Measurements from ENCODE around the gene RBP2. TPM values are rescaled to one million over a fixed set of nuclear protein-coding genes. Genes with fewer than 3 reads are reported as not detected.

Gene RBP2
- total and polyA plus RNA-seq, 9 of the 15 experiments (the other 6 are each of a cell fraction or from before 2014, with no cell fraction given): not detected

DNA sequence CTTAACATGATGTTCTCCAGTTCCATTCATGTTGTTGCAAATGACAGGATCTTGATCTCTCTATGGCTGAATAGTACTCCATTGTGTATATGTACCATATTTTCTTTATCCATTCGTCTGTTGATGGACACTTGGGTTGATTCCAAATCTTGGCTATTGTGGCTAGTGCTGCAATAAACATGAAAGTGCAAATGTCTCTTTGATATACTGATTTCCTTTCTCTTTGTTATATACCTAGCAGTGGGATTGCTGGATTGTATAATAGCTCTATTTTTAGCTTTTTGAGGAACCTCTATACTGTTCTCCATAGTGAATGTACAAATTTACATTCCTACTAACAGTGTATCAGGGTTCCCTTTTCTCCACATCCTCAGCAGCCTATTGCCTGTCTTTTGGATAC lies 5.9 kb upstream of the RBP2 start:
- POLR2A ChIA-PET: interaction anchor here (0.6 to 1.5 kb wide), 3 partner anchors 9 to 468 kb away, joined by 3 to 5 read pairs (median 3); no protein-coding TSS in a partner anchor
- Histone ChIP-seq H3K9ac (ENCODE audit: insufficient read depth in 1 of 2, low read depth in 2 of 2, low read length in 2 of 2) (no peak overlapping the region), H3K9me1 (ENCODE audit: control insufficient read depth, insufficient read depth, low read length) (no peaks in the 10 kb centered on the region), H3K36me3 (ENCODE audit: control insufficient read depth, insufficient read depth, low read length) (no peaks in the 10 kb centered on the region), H2AFZ (ENCODE audit: low read depth, low read length) (no peak overlapping the region), H3K4me1 (replicated peaks in 1 of 2; ENCODE audit: control insufficient read depth in 2 of 2, insufficient read depth in 2 of 2, low read length in 2 of 2) (no peaks in the 10 kb centered on the region), H3K4me2 (ENCODE audit: insufficient read depth, low read length) (no peak overlapping the region), H3K27me3 (ENCODE audit: control insufficient read depth in 2 of 2, insufficient read depth in 2 of 2, low read length in 2 of 2) (no peaks in the 10 kb centered on the region), H3K9me3 (replicated peaks; ENCODE audit: control insufficient read depth, insufficient read depth, low read depth, low read length) (no peaks in the 10 kb centered on the region), H3K27ac (ENCODE audit: extremely low read depth, low read depth, low read length) (no peak overlapping the region), H4K20me1 (replicated peaks; ENCODE audit: control insufficient read depth, insufficient read depth, low read length) (0 out of 2 replicates have a peak, but pooled peaks cover 2% of the 10 kb centered on the region), H3K79me2 (ENCODE audit: control insufficient read depth, insufficient read depth, low read length) (no peaks in the 10 kb centered on the region), H3K4me3 (no peak overlapping the region)
- in situ Hi-C loops (cut with MboI) (no loop called here), intact Hi-C loops (cut with micrococcal nuclease) (no loop called here)
- CTCF ChIA-PET (ENCODE audit: low intra/inter-chr PET ratio): no interaction called here
- DNase-seq (ENCODE audit: extremely low read depth in 1 of 4, low spot score in 3 of 4) (no peak), FAIRE-seq (no peak), ATAC-seq (no peak)
- WGBS (ENCODE audit: insufficient coverage, low coverage, missing lambda C conversion rate): 0% methylated on average over 1 of the region's 1 CpG
- BruUV-seq (replicated peaks): no TSS peak
- TF ChIP-seq, protein P1, sequence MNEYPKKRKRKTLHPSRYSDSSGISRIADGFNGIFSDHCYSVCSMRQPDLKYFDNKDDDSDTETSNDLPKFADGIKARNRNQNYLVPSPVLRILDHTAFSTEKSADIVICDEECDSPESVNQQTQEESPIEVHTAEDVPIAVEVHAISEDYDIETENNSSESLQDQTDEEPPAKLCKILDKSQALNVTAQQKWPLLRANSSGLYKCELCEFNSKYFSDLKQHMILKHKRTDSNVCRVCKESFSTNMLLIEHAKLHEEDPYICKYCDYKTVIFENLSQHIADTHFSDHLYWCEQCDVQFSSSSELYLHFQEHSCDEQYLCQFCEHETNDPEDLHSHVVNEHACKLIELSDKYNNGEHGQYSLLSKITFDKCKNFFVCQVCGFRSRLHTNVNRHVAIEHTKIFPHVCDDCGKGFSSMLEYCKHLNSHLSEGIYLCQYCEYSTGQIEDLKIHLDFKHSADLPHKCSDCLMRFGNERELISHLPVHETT (CRISPR knock-in tag; conservative IDR thresholded peaks at IDR 0.05 in 1 of 2, IDR thresholded peaks at IDR 0.05 in 1 of 2): no peak
- TF ChIP-seq, protein P2, sequence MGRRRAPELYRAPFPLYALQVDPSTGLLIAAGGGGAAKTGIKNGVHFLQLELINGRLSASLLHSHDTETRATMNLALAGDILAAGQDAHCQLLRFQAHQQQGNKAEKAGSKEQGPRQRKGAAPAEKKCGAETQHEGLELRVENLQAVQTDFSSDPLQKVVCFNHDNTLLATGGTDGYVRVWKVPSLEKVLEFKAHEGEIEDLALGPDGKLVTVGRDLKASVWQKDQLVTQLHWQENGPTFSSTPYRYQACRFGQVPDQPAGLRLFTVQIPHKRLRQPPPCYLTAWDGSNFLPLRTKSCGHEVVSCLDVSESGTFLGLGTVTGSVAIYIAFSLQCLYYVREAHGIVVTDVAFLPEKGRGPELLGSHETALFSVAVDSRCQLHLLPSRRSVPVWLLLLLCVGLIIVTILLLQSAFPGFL (CRISPR knock-in tag; IDR thresholded peaks at IDR 0.05): no peak
- no peak for TF ChIP-seq CBFB (CRISPR knock-in tag; IDR thresholded peaks at IDR 0.05)
- no peak for TF ChIP-seq SMAD1 (IDR thresholded peaks at IDR 0.05; ENCODE audit: low read depth, low read length, partially characterized antibody)
- no peak for TF ChIP-seq MTA2 (IDR thresholded peaks at IDR 0.05; ENCODE audit: low read depth)
- no peak for TF ChIP-seq TCF3 (CRISPR knock-in tag; IDR thresholded peaks at IDR 0.05)
- no peak for TF ChIP-seq CBFA2T2 (conservative IDR thresholded peaks at IDR 0.05)
- no peak for TF ChIP-seq MYNN (IDR thresholded peaks at IDR 0.05)
- no peak for TF ChIP-seq MYNN (CRISPR knock-in tag; IDR thresholded peaks at IDR 0.05)
- no peak for TF ChIP-seq FOXA3 (CRISPR knock-in tag; conservative IDR thresholded peaks at IDR 0.05 in 1 of 2, IDR thresholded peaks at IDR 0.05 in 1 of 2)
- TF ChIP-seq, protein P3, sequence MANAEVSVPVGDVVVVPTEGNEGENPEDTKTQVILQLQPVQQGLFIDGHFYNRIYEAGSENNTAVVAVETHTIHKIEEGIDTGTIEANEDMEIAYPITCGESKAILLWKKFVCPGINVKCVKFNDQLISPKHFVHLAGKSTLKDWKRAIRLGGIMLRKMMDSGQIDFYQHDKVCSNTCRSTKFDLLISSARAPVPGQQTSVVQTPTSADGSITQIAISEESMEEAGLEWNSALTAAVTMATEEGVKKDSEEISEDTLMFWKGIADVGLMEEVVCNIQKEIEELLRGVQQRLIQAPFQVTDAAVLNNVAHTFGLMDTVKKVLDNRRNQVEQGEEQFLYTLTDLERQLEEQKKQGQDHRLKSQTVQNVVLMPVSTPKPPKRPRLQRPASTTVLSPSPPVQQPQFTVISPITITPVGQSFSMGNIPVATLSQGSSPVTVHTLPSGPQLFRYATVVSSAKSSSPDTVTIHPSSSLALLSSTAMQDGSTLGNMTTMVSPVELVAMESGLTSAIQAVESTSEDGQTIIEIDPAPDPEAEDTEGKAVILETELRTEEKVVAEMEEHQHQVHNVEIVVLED (CRISPR knock-in tag; IDR thresholded peaks at IDR 0.05): no peak
- no peak for TF ChIP-seq ZFPM2 (CRISPR knock-in tag; IDR thresholded peaks at IDR 0.05)
- TF ChIP-seq, protein P4, sequence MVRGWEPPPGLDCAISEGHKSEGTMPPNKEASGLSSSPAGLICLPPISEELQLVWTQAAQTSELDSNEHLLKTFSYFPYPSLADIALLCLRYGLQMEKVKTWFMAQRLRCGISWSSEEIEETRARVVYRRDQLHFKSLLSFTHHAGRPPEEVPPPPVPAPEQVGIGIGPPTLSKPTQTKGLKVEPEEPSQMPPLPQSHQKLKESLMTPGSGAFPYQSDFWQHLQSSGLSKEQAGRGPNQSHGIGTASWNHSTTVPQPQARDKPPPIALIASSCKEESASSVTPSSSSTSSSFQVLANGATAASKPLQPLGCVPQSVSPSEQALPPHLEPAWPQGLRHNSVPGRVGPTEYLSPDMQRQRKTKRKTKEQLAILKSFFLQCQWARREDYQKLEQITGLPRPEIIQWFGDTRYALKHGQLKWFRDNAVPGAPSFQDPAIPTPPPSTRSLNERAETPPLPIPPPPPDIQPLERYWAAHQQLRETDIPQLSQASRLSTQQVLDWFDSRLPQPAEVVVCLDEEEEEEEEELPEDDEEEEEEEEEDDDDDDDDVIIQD (CRISPR knock-in tag; IDR thresholded peaks at IDR 0.05): no peak
- no peak for TF ChIP-seq ILK (tag; IDR thresholded peaks at IDR 0.05; ENCODE audit: borderline replicate concordance, low read depth)
- no peak for TF ChIP-seq PML (IDR thresholded peaks at IDR 0.05; ENCODE audit: low read length)
- TF ChIP-seq NKRF (IDR thresholded peaks at IDR 0.05; ENCODE audit: borderline replicate concordance): no peak

All from K562 (cell line).